ENCODE results near the gene TAGLN. TPM values are rescaled to one million over a fixed set of nuclear protein-coding genes. Genes with fewer than 3 reads are reported as not detected.
A peak's percentile ranks its signal among the peaks of the same experiment; 100 is the strongest.

The TAGLN gene
- polyA plus RNA-seq, 1 of the 3 experiments (the other 2 are of a cell fraction) = 519 TPM

DNA sequence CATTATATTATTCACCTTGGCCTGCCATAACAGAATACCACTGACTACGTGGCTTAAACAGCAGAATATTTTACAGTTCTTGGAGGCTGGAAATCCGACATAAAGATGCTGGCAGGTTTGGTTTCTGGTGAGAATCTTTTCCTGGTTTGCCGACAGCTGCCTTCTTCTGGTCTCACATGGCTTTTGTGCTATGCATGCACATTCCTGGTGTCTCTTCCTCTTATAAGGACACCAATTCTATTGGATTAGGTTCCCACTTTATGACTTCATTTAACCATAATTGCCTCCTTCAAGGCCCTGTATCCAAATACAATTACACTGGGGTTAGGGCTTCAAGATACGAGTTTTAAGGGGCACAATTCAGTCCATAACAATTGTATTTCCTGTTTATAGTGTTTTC lies 50.4 kb downstream of the TAGLN start:
- Histone ChIP-seq H3K4me3 (ENCODE audit: low read depth in 2 of 2, low read length in 1 of 2) (no peak overlapping the region), H3K27ac (ENCODE audit: low read depth in 2 of 2, low read length in 1 of 2) (no peak overlapping the region), H3K36me3 (replicated peaks in 1 of 2; ENCODE audit: control insufficient read depth in 1 of 2, insufficient read depth in 2 of 2, low read length in 1 of 2) (peaks cover 46 to 55% of the 10 kb centered on the region in 2 experiments), H2AFZ (ENCODE audit: low read depth) (no peak overlapping the region), H3K4me1 (ENCODE audit: control insufficient read depth in 1 of 2, insufficient read depth in 2 of 2, low read depth in 1 of 2, low read length in 1 of 2) (no peaks in the 10 kb centered on the region), H3K9me3 (no peaks in the 10 kb centered on the region), H3K9me2 (no peaks in the 10 kb centered on the region), H3K27me3 (ENCODE audit: insufficient read depth) (no peaks in the 10 kb centered on the region), H3F3A (replicated peaks; ENCODE audit: insufficient read depth) (peaks cover 7% of the 10 kb centered on the region), H3K4me2 (no peak overlapping the region), H3K9ac (no peak overlapping the region), H4K20me1 (ENCODE audit: insufficient read depth) (no peaks in the 10 kb centered on the region), H3K79me2 (ENCODE audit: insufficient read depth) (no peaks in the 10 kb centered on the region)
- ChIA-PET CTCF (no interaction called here), POLR2A (no interaction called here)
- no peak for TF ChIP-seq MEF2A (IDR thresholded peaks at IDR 0.05; ENCODE audit: borderline replicate concordance, low read depth)
- TF ChIP-seq TAF1 (IDR thresholded peaks at IDR 0.05; ENCODE audit: borderline replicate concordance, low read depth, low read length) = no peak
- TF ChIP-seq CHD2 (IDR thresholded peaks at IDR 0.05; ENCODE audit: low read length, partially characterized antibody) = no peak
- TF ChIP-seq, protein P1, sequence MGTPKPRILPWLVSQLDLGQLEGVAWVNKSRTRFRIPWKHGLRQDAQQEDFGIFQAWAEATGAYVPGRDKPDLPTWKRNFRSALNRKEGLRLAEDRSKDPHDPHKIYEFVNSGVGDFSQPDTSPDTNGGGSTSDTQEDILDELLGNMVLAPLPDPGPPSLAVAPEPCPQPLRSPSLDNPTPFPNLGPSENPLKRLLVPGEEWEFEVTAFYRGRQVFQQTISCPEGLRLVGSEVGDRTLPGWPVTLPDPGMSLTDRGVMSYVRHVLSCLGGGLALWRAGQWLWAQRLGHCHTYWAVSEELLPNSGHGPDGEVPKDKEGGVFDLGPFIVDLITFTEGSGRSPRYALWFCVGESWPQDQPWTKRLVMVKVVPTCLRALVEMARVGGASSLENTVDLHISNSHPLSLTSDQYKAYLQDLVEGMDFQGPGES (IDR thresholded peaks at IDR 0.05; ENCODE audit: low read depth, low read length) = no peak
- DNase-seq = no peak
- WGBS (ENCODE audit: low lambda C conversion rate) = 94% methylated on average over 4 of the region's 4 CpGs

DNA sequence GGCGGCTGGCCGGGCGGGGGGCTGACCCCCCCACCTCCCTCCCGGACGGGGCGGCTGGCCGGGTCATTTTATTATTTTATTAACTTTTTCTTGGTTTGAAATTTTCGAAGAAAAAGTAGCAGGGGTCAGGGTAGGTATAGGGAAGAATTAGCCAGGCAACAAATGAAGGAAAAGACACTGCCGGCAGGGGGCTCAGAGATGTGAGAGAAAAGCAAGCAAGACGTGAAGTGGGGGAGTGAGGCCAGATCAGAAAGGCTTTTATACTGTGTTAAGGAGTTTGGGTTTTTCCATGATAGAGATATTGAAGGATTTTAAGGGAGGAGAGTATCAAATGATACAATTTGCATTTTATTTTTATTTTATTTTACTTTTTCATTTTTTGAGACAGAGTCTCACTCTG lies 52.3 kb downstream of the TAGLN start:
- no peaks in the 10 kb centered on the region for H3K79me2 ChIP-seq (ENCODE audit: insufficient read depth)
- H3K9me3 ChIP-seq = no peaks in the 10 kb centered on the region
- no peaks in the 10 kb centered on the region for H3K9me2 ChIP-seq
- no peaks in the 10 kb centered on the region for H4K20me1 ChIP-seq (ENCODE audit: insufficient read depth)
- DNase-seq = no peak
- H3K36me3 ChIP-seq (replicated peaks in 1 of 2; ENCODE audit: control insufficient read depth in 1 of 2, insufficient read depth in 2 of 2, low read length in 1 of 2) = peaks cover 37 to 41% of the 10 kb centered on the region in 2 experiments
- peaks cover 5% of the 10 kb centered on the region for H3F3A ChIP-seq (replicated peaks; ENCODE audit: insufficient read depth)
- ChIA-PET CTCF (no interaction called here), POLR2A (no interaction called here)
- no peaks in the 10 kb centered on the region for H3K4me1 ChIP-seq (ENCODE audit: control insufficient read depth in 1 of 2, insufficient read depth in 2 of 2, low read depth in 1 of 2, low read length in 1 of 2)
- no peak overlapping the region for H3K4me2 ChIP-seq
- H2AFZ ChIP-seq (ENCODE audit: low read depth) = no peak overlapping the region
- TF ChIP-seq TEAD4 (IDR thresholded peaks at IDR 0.05; ENCODE audit: borderline replicate concordance, insufficient read depth) = no peak
- TF ChIP-seq, protein P2, sequence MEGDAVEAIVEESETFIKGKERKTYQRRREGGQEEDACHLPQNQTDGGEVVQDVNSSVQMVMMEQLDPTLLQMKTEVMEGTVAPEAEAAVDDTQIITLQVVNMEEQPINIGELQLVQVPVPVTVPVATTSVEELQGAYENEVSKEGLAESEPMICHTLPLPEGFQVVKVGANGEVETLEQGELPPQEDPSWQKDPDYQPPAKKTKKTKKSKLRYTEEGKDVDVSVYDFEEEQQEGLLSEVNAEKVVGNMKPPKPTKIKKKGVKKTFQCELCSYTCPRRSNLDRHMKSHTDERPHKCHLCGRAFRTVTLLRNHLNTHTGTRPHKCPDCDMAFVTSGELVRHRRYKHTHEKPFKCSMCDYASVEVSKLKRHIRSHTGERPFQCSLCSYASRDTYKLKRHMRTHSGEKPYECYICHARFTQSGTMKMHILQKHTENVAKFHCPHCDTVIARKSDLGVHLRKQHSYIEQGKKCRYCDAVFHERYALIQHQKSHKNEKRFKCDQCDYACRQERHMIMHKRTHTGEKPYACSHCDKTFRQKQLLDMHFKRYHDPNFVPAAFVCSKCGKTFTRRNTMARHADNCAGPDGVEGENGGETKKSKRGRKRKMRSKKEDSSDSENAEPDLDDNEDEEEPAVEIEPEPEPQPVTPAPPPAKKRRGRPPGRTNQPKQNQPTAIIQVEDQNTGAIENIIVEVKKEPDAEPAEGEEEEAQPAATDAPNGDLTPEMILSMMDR (IDR thresholded peaks at IDR 0.05) = peak; percentile 27; the same call in 1 of the 2 replicates
- H3K9ac ChIP-seq = no peak overlapping the region
- no peaks in the 10 kb centered on the region for H3K27me3 ChIP-seq (ENCODE audit: insufficient read depth)
- no peak overlapping the region for H3K4me3 ChIP-seq (ENCODE audit: low read depth in 2 of 2, low read length in 1 of 2)
- H3K27ac ChIP-seq (ENCODE audit: low read depth in 2 of 2, low read length in 1 of 2) = no peak overlapping the region
- 87% methylated on average over 7 of the region's 10 CpGs for WGBS (ENCODE audit: low lambda C conversion rate)

DNA sequence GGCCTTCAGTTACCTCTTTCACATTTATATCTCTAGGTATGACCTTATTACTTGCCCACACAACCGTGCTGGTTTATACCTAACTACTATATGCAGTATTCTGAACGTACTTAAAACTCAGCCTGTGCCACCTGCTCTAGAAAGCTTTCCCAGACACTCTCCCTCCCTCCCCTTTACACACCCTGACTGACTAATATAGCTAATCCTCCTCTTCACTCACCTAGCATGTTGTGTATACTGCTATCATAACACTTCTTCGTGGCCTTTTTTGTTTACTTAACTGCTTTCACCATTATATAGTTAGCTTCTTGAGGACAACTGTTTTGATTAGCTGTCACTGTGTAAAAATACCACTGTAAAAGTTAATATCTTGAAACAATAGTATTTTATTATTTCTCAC lies 56.8 kb downstream of the TAGLN start:
- no peak for DNase-seq
- H3K9me2 ChIP-seq = no peaks in the 10 kb centered on the region
- H2AFZ ChIP-seq (ENCODE audit: low read depth) = no peak overlapping the region
- no peaks in the 10 kb centered on the region for H4K20me1 ChIP-seq (ENCODE audit: insufficient read depth)
- POLR2A ChIA-PET = no interaction called here
- CTCF ChIA-PET = no interaction called here
- no peak overlapping the region for H3K9ac ChIP-seq
- WGBS (ENCODE audit: low lambda C conversion rate) = 77% methylated on average over 3 of the region's 3 CpGs
- no peaks in the 10 kb centered on the region for H3K9me3 ChIP-seq
- H3K4me2 ChIP-seq = no peak overlapping the region
- peaks cover 19% of the 10 kb centered on the region for H3F3A ChIP-seq (replicated peaks; ENCODE audit: insufficient read depth)
- H3K27me3 ChIP-seq (ENCODE audit: insufficient read depth) = no peaks in the 10 kb centered on the region
- H3K36me3 ChIP-seq (replicated peaks in 1 of 2; ENCODE audit: control insufficient read depth in 1 of 2, insufficient read depth in 2 of 2, low read length in 1 of 2) = peaks cover 16 to 20% of the 10 kb centered on the region in 2 experiments
- no peaks in the 10 kb centered on the region for H3K79me2 ChIP-seq (ENCODE audit: insufficient read depth)
- H3K4me1 ChIP-seq (ENCODE audit: control insufficient read depth in 1 of 2, insufficient read depth in 2 of 2, low read depth in 1 of 2, low read length in 1 of 2) = peaks cover 0 to 4% of the 10 kb centered on the region in 2 experiments; a peak in 1 of 4 replicates
- no peak overlapping the region for H3K27ac ChIP-seq (ENCODE audit: low read depth in 2 of 2, low read length in 1 of 2)
- no peak overlapping the region for H3K4me3 ChIP-seq (ENCODE audit: low read depth in 2 of 2, low read length in 1 of 2)
- TF ChIP-seq, protein P3, sequence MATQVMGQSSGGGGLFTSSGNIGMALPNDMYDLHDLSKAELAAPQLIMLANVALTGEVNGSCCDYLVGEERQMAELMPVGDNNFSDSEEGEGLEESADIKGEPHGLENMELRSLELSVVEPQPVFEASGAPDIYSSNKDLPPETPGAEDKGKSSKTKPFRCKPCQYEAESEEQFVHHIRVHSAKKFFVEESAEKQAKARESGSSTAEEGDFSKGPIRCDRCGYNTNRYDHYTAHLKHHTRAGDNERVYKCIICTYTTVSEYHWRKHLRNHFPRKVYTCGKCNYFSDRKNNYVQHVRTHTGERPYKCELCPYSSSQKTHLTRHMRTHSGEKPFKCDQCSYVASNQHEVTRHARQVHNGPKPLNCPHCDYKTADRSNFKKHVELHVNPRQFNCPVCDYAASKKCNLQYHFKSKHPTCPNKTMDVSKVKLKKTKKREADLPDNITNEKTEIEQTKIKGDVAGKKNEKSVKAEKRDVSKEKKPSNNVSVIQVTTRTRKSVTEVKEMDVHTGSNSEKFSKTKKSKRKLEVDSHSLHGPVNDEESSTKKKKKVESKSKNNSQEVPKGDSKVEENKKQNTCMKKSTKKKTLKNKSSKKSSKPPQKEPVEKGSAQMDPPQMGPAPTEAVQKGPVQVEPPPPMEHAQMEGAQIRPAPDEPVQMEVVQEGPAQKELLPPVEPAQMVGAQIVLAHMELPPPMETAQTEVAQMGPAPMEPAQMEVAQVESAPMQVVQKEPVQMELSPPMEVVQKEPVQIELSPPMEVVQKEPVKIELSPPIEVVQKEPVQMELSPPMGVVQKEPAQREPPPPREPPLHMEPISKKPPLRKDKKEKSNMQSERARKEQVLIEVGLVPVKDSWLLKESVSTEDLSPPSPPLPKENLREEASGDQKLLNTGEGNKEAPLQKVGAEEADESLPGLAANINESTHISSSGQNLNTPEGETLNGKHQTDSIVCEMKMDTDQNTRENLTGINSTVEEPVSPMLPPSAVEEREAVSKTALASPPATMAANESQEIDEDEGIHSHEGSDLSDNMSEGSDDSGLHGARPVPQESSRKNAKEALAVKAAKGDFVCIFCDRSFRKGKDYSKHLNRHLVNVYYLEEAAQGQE (IDR thresholded peaks at IDR 0.05; ENCODE audit: low read depth, low read length) = no peak
- TF ChIP-seq, protein P4, sequence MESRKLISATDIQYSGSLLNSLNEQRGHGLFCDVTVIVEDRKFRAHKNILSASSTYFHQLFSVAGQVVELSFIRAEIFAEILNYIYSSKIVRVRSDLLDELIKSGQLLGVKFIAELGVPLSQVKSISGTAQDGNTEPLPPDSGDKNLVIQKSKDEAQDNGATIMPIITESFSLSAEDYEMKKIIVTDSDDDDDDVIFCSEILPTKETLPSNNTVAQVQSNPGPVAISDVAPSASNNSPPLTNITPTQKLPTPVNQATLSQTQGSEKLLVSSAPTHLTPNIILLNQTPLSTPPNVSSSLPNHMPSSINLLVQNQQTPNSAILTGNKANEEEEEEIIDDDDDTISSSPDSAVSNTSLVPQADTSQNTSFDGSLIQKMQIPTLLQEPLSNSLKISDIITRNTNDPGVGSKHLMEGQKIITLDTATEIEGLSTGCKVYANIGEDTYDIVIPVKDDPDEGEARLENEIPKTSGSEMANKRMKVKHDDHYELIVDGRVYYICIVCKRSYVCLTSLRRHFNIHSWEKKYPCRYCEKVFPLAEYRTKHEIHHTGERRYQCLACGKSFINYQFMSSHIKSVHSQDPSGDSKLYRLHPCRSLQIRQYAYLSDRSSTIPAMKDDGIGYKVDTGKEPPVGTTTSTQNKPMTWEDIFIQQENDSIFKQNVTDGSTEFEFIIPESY (IDR thresholded peaks at IDR 0.05; ENCODE audit: borderline replicate concordance, low read depth) = no peak
- TF ChIP-seq TAF1 (IDR thresholded peaks at IDR 0.05; ENCODE audit: borderline replicate concordance, low read depth, low read length) = no peak
- no peak for TF ChIP-seq EZH2phosphoT487 (IDR thresholded peaks at IDR 0.05; ENCODE audit: borderline replicate concordance, low read depth)
- TF ChIP-seq, protein P1 (IDR thresholded peaks at IDR 0.05; ENCODE audit: low read depth, low read length) = no peak
- TF ChIP-seq POLR2AphosphoS5 (IDR thresholded peaks at IDR 0.05; ENCODE audit: low read depth, low read length) = no peak
